DMS 273 (cell line): ENCODE data around the gene PHC1.

ENCODE experiments used
- DNase-seq: peaks from one replicate; lab custom pipeline; 2025; ENCODE audit not compliant: unreplicated experiment; lab: John Stamatoyannopoulos, UW

PHC1 gene

GRCh38 chr12:8949342-8950220, 35.3 kb downstream of the PHC1 start, which contains the start of gene M6PR:
Gene M6PR (minus strand): TSS chr12:8949645. CDS start chr12:8946404, 3,241 bp downstream.
- DNase-seq: peak; percentile 98

- no peak for DNase-seq
Observed at GRCh38 chr12:8950221-8950527, 35.9 kb downstream of the PHC1 start.

- DNase-seq: no peak
Observed at GRCh38 chr12:8950702-8951478, 36.6 kb downstream of the PHC1 start.

- DNase-seq: no peak
Observed at GRCh38 chr12:8951744-8952143, 37.4 kb downstream of the PHC1 start.

GRCh38 chr12:8953773-8954402, 39.6 kb downstream of the PHC1 start:
- no peak for DNase-seq

GRCh38 chr12:8956073-8956472, 41.8 kb downstream of the PHC1 start:
- DNase-seq: no peak

GRCh38 chr12:8956772-8957171, 42.5 kb downstream of the PHC1 start:
- DNase-seq: no peak

- no peak for DNase-seq
Observed at GRCh38 chr12:8957561-8957960, 43.3 kb downstream of the PHC1 start.

- DNase-seq: no peak
Observed at GRCh38 chr12:8958066-8958465, 43.8 kb downstream of the PHC1 start.

- no peak for DNase-seq
Observed at GRCh38 chr12:8960176-8960575, 45.9 kb downstream of the PHC1 start.

- DNase-seq: no peak
Observed at GRCh38 chr12:8968761-8969160, 54.5 kb downstream of the PHC1 start.

GRCh38 chr12:8969861-8970411, 55.6 kb downstream of the PHC1 start:
- DNase-seq: no peak

- DNase-seq: no peak
Observed at GRCh38 chr12:8970432-8970831, 56.1 kb downstream of the PHC1 start.

- DNase-seq: no peak
Observed at GRCh38 chr12:8980137-8980536, 65.8 kb downstream of the PHC1 start.

- DNase-seq: no peak
Observed at GRCh38 chr12:8985213-8985754, 71.0 kb downstream of the PHC1 start.

GRCh38 chr12:8987163-8987562, 72.9 kb downstream of the PHC1 start:
- no peak for DNase-seq

GRCh38 chr12:8987685-8988084, 73.4 kb downstream of the PHC1 start:
- no peak for DNase-seq

- no peak for DNase-seq
Observed at GRCh38 chr12:8989413-8989812, 75.1 kb downstream of the PHC1 start, which contains the start of gene KLRG1. Gene KLRG1 (plus strand): TSS chr12:8989546. CDS start chr12:8989636, 90 bp downstream.
